Stomach (tissue), 9 donors: ENCODE results near the gene MYRIP. TPM values are rescaled to one million over a fixed set of nuclear protein-coding genes. Genes with fewer than 3 reads are reported as not detected.
A peak's percentile ranks its signal among the peaks of the same experiment; 100 is the strongest.

Experiments
- DNase-seq, 2 donors: peaks; one replicate each; pipeline versions ENCODE4 v3.0.0 to v3.0.0-alpha.2; 2013 to 2019
- H3K27ac ChIP-seq, 5 donors: fragments of 200-600 bp in 4 of 5; sonication (generic) in 4 of 5; one replicate each; pipeline ENCODE4 v1.5.1; 2013 to 2019; ENCODE audit warnings: mild to moderate bottlenecking in 1 of 5, moderate library complexity in 1 of 5
- H3K27me3 ChIP-seq, 3 donors: fragments of 200-600 bp; sonication (generic); one replicate each; pipeline ENCODE4 v1.5.1; 2017 to 2019; ENCODE audit warnings: mixed run types in 1 of 3
- H3K36me3 ChIP-seq, 4 donors: fragments of 200-600 bp; sonication (generic); 1 replicate in 3 of 4; 2 replicates in 1 of 4; pipeline ENCODE4 v1.5.1; 2016 to 2019
- H3K4me1 ChIP-seq, 4 donors: fragments of 200-600 bp; sonication (generic); one replicate each; pipeline ENCODE4 v1.5.1; 2016 to 2019
- H3K4me3 ChIP-seq, 4 donors: fragments of 200-600 bp; sonication (generic) in 3 of 4; one replicate each; pipeline ENCODE4 v1.5.1; 2016 to 2019; ENCODE audit warnings: mild to moderate bottlenecking in 1 of 4
- H3K9me3 ChIP-seq, 4 donors: fragments of 200-600 bp; sonication (generic); one replicate each; pipeline ENCODE4 v1.5.1; 2016 to 2019
- CTCF ChIP-seq, 7 experiments: fragments of 450-650 bp in 4 of 7; fragments of 200-600 bp in 3 of 7; sonication (generic) in 3 of 7; IDR thresholded peaks; one replicate each; pipeline ENCODE4 v1.5.1; 2016 to 2019; ENCODE audit warnings: antibody characterized with exemption in 7 of 7, control low read depth in 2 of 7, mild to moderate bottlenecking in 1 of 7
- EP300 ChIP-seq: sonication (generic); formaldehyde crosslinking; IDR thresholded peaks from one replicate; pipeline ENCODE4 v1.6.1; 2017; ENCODE audit warnings: antibody characterized with exemption
- POLR2A ChIP-seq, 4 donors: fragments of 450-650 bp; IDR thresholded peaks; one replicate each; pipeline ENCODE4 v1.6.1; 2016; ENCODE audit warnings: antibody characterized with exemption in 4 of 4, control low read depth in 2 of 4, mild to moderate bottlenecking in 1 of 4, moderate library complexity in 1 of 4
- POLR2AphosphoS5 ChIP-seq, 3 donors: sonication (generic); formaldehyde crosslinking; IDR thresholded peaks; one replicate each; pipeline ENCODE4 v1.6.1; 2016; ENCODE audit warnings: antibody characterized with exemption in 3 of 3
- WGBS, 5 donors: extraction: QIAGEN DNeasy Blood & Tissue Kit in 3 of 5; methylation state at CpG; one replicate each; pipeline versions ENCODE4 v1.1.5 to v1.1.7; 2013 to 2018; 5-methylcytosine and 5-hydroxymethylcytosine counted together
- intact Hi-C: fragments of 100-400 bp; cut with DNase I; formaldehyde crosslinking; loops from one replicate; pipeline ENCODE4 v1.15.1; 2023; ENCODE audit warnings: low total_unique reads
- polyA plus RNA-seq, 3 donors: library from polyadenylated mRNA; stranded (reverse); fragments of 200-250 nt; gene quantifications; one replicate each; pipeline ENCODE4 v1.2.3, GENCODE V29; 2013
- total RNA-seq, 5 donors: library from RNA; depleted of rRNA; stranded (reverse); fragments of >200 nt; gene quantifications; one replicate each; pipeline versions ENCODE4 v1.1.0 to v1.2.3, GENCODE V29; 2014 to 2016
- donor health status: healthy with polysubstance abuse.
- donor health status: Bipolar disorder and iron deficiency.
- donor health status: healthy.

MYRIP gene
- total and polyA plus RNA-seq, 8 donors, result 1.8 to 20.6 (median 6.8) TPM

GRCh38 chr3:39980781-39981180, 171.4 kb downstream of the MYRIP start:
- Histone ChIP-seq H3K36me3 (no peaks in the 10 kb centered on the region), H3K9me3 (no peaks in the 10 kb centered on the region), H3K4me3 (no peak overlapping the region), H3K4me1 (peaks cover 0 to 30% (median 10%) of the 10 kb centered on the region in 4 donors), H3K27ac (no peak overlapping the region), H3K27me3 (no peaks in the 10 kb centered on the region)
- TF ChIP-seq CTCF (IDR thresholded peaks at IDR 0.05) (no peak), POLR2A (IDR thresholded peaks at IDR 0.05) (no peak), POLR2AphosphoS5 (IDR thresholded peaks at IDR 0.05) (no peak), EP300 (no peak)
- no peak for DNase-seq
- WGBS, 5 donors, result 69 to 80% (median 72%) methylated on average over 3 of the region's 3 CpGs
- intact Hi-C loops, result no loop called here

GRCh38 chr3:39981547-39982184, 172.3 kb downstream of the MYRIP start:
- H3K9me3 ChIP-seq, result no peaks in the 10 kb centered on the region
- no peak for DNase-seq
- intact Hi-C loops, result no loop called here
- H3K4me1 ChIP-seq, result peaks cover 0 to 30% (median 10%) of the 10 kb centered on the region in 4 donors
- WGBS, 5 donors, result 48 to 81% (median 63%) methylated on average over 1 of the region's 1 CpG
- no peaks in the 10 kb centered on the region for H3K27me3 ChIP-seq
- H3K36me3 ChIP-seq, result no peaks in the 10 kb centered on the region
- H3K27ac ChIP-seq, result peak overlapping the region in 1 of 5 donors; percentile 9
- no peak overlapping the region for H3K4me3 ChIP-seq
- no peak for TF ChIP-seq CTCF (IDR thresholded peaks at IDR 0.05)
- no peak for TF ChIP-seq EP300
- no peak for TF ChIP-seq POLR2A (IDR thresholded peaks at IDR 0.05)
- no peak for TF ChIP-seq POLR2AphosphoS5 (IDR thresholded peaks at IDR 0.05)

GRCh38 chr3:39982665-39983357, 173.4 kb downstream of the MYRIP start:
- 24 to 56% (median 50%) methylated on average over 7 of the region's 7 CpGs for WGBS, 5 donors
- Histone ChIP-seq H3K9me3 (no peaks in the 10 kb centered on the region), H3K36me3 (no peaks in the 10 kb centered on the region), H3K4me3 (no peak overlapping the region), H3K27ac (peak overlapping the region in 3 of 5 donors; percentile 9 to 42 (median 22)), H3K27me3 (no peaks in the 10 kb centered on the region), H3K4me1 (peaks cover 0 to 30% (median 10%) of the 10 kb centered on the region in 4 donors)
- TF ChIP-seq CTCF (IDR thresholded peaks at IDR 0.05) (no peak), POLR2AphosphoS5 (IDR thresholded peaks at IDR 0.05) (peak in 1 of 3 donors; percentile 24)
- peak; percentile 54 to 59 for DNase-seq
- intact Hi-C loops, result no loop called here

- WGBS, 5 donors, result 51 to 92% (median 90%) methylated on average over 3 of the region's 3 CpGs; no CpG with 5 or more reads in 1 of the 5 donors
- Histone ChIP-seq H3K4me1 (no peaks in the 10 kb centered on the region), H3K9me3 (peaks cover 0 to 25% (median 14%) of the 10 kb centered on the region in 4 donors), H3K36me3 (no peaks in the 10 kb centered on the region), H3K27me3 (no peaks in the 10 kb centered on the region), H3K27ac (no peak overlapping the region), H3K4me3 (no peak overlapping the region)
- intact Hi-C loops, result no loop called here
- DNase-seq, result no peak
- TF ChIP-seq CTCF (IDR thresholded peaks at IDR 0.05) (no peak), POLR2A (IDR thresholded peaks at IDR 0.05) (no peak), POLR2AphosphoS5 (IDR thresholded peaks at IDR 0.05) (no peak), EP300 (no peak)
Measured at GRCh38 chr3:39989746-39990145, 180.3 kb downstream of the MYRIP start.
